HG03159 (cell line): ENCODE results near the gene KRT35.
"Not testable (repeated sequence)": the region's sequence is repeated elsewhere in the genome, so short reads cannot be mapped to it uniquely, and the experiment has no call there.

Experiments used
- ATAC-seq: cut with Tn5 transposase; IDR thresholded peaks from one replicate; pipeline ENCODE4 v1.9.1; 2021; ENCODE audit warnings: mild to moderate bottlenecking, moderate library complexity; ENCODE audit not compliant: unreplicated experiment

Gene KRT35

DNA sequence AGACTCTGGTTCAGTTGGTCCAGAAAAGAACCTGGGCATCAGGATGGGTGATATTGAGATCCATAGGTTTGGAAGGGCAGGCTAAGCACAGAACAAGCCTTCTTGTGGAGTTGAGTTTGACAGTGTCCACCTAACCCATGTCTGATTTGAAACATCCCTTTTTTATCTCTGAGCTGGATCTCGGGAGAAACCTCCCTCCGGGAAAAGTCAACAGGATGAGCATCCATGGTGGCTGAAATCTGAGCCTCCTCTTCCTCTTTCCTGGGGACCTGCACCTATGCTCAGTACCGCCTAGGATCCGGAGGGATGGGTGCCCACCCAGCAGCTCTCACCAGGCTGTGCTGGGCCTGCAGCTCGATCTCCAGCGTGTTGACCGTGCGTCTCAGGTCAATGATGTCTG, 17.2 kb downstream of the KRT35 start:
- ATAC-seq = no peak

DNA sequence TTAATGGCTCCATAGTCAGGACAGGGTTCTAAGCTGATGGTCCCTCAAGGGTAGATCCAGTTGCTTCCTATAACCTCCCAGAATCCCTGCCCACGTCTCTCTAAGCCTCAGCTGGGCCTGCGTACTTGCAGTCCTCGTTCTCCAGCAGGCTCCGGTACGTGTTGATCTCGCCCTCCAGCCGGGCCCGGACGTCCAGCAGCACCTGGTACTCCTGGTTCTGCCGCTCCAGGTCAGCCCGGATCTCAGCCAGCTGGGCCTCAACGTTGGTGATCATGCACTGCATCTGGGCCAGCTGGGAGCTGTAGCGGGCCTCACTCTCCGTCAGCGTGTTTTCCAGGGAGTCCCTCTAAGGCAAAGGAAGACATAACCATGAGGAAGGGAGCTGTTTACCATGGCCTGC, 18.2 kb downstream of the KRT35 start:
- no peak for ATAC-seq

GRCh38 chr17:41457676-41458075, 23.3 kb downstream of the KRT35 start:
- ATAC-seq = no peak

- no peak for ATAC-seq
Observed at GRCh38 chr17:41456204-41456603, 24.7 kb downstream of the KRT35 start.

- ATAC-seq = no peak
Observed at GRCh38 chr17:41455236-41455635, 25.7 kb downstream of the KRT35 start.

DNA sequence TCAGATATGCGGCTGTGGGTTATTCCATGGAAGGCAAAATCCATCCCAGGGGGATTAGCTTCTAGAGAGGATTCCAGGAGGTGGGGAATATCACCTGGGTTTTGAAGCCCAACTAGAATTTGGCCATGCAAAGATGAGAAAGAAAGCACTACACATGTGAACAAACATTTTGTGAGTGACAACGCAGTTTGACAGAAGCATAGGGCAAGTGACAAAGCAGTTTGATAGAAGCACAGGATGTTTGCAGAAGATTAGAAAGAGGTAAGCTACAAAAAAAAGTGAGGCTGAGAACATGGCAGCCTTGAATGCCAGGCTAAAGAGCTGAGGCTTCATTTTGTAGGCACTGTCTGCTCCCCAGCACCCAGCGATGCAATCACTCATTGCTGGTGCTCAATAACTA, 27.9 kb downstream of the KRT35 start:
- ATAC-seq = no peak

DNA sequence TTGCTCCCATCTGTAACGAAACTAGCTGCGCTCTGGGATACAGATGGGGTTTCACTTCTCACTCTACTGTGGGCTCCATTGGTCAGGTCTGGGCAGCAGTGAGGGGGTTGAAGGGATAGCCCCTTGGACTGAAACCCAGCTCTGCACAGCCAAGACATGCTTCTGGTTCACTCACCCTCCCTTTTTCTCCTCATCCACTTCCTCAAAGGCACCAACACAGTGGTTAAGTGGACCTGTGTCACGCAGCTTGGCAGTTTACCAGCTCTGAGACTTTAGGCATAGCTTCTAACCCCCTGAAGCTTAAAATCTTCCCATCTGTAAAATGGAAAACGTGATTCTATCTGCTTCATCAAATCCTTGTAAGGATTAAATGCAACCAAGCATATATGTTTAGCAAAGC, 28.7 kb downstream of the KRT35 start:
- no peak for ATAC-seq

DNA sequence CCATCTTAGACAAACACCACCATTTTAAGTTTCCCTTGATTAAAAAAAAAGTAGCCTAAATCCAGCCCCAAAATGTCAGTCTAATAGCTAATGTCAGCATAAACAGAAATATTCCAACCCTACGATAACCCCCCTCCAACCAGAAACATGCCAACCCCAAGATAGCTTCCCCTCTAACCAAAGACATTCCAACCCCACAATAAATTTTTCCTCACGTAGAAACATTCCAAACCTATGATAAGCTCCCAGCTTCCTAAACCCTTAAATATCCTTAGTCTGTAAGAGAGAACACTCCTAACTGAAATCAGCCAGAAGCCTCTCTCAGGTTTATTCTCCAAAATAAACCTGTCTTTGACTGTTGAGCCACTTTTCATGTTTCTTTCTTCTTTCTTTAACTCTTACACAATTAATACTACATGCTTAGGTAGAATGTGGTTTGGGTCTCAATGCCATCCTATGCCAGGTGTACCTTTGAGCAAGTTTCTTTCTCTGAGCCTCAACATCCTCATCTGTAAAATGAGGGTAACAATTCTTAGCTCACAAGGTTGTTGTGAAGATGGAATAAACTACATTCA, 29.7 kb downstream of the KRT35 start:
- ATAC-seq = no peak

DNA sequence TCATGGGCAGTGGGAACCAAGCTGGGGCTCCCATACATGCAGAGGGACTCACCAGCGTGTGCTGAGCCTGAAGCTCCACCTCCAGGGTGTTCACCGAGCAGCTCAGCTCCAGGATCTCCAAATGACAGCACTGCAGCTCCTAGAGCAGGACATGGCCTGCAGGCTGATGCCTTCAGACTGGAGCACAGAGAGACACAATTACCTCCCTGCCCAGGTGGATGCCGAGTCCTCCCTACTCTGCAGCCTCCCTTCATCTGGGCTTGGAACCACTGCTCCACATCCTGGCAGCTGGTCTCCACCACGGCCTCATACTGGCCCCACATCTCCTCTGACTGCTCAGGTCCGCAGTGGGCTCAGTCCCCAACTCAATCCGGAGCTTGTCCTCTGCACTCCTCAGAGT, 31.9 kb downstream of the KRT35 start:
- no peak for ATAC-seq

DNA sequence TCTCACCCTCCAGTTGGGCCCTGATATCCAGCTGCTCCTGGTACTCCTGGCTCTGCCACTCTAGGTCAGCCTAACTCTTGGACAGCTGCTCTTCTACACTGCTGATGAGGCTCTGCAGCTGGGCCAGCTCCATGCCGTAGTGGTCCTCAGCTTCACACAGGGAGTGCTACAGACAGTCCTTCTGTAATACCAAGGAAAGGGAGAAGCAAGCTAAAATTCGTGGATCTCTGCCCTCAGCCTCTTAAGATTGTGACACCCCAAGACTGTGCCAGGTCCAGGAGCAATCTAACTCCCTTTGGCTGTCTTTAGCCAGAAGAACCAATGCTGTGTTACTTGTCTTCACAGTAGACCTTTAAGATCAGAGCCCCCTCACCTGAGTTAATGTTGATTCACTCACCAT, 32.4 kb downstream of the KRT35 start:
- ATAC-seq = no peak

- ATAC-seq = no peak
Observed at GRCh38 chr17:41446806-41447205, 34.1 kb downstream of the KRT35 start.

- ATAC-seq = no peak
Observed at GRCh38 chr17:41444640-41445039, 36.3 kb downstream of the KRT35 start.

- no peak for ATAC-seq
Observed at GRCh38 chr17:41444186-41444585, 36.8 kb downstream of the KRT35 start.

GRCh38 chr17:41442739-41443138, 38.2 kb downstream of the KRT35 start:
- no peak for ATAC-seq

- no peak for ATAC-seq
Observed at GRCh38 chr17:41440531-41441033, 40.4 kb downstream of the KRT35 start, which contains the start of gene KRT38. Gene KRT38 (minus strand): TSS chr17:41440983. CDS start chr17:41440921, 62 bp downstream.

DNA sequence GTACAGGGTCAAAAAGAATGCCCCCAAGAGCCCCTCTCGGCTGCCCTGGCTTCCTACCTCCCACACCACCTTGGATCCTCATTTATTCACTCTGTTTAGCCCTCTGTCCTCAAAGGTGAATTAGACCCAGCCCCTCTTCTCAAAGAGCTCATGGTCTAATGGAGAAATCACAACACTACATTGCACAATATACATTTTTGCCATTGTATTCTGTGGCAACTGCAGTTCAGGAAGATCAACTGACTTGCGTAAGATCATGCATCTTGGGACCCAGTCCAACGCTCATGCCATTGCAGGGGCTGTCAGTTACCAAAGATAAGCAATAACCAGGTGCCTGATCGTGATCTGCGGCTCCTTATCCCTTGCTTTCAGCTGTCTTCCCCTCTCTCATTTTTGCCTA, 41.6 kb downstream of the KRT35 start:
- ATAC-seq = no peak

DNA sequence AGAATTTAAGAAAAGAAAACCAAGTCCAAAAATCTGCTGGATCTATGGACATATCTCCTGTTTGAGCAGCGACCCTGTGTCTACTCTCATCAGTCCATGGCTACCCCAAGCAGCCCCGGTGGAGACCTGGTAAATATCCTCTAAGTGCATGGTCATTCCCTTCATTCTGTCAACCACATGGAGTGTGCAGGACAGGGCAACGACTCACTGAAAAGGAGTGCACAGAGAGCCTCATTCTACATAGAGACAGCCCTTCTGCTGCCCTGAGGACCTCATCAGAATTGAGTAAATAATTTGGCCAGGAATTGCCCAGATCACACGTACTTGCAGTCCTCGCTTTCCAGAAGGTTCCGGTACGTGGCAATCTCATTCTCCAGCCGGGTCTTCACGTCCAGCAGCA, 43.2 kb downstream of the KRT35 start:
- ATAC-seq = no peak

DNA sequence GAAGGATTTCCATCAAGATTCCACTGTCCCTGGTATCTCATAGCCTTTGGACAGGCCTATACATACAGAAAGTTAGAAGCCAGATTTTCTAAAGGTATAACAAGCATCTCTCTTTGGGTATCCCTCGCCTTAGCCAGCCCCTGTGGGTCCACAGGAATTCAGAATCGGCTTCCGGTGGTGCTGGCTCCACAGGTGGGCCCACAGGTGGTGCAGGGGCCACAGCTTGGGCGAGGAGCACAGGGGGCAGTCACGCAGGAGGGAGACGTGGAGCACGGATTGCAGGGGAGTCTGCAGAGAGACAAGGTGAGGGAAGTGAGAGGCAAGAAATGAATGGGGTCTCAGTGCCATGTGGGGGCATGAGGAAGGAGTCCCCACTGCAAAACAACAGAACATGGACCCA, 43.7 kb downstream of the KRT35 start:
- no peak for ATAC-seq

- ATAC-seq = no peak
Observed at GRCh38 chr17:41434415-41434814, 46.5 kb downstream of the KRT35 start.

- ATAC-seq = no peak
Observed at GRCh38 chr17:41434005-41434404, 46.9 kb downstream of the KRT35 start.

DNA sequence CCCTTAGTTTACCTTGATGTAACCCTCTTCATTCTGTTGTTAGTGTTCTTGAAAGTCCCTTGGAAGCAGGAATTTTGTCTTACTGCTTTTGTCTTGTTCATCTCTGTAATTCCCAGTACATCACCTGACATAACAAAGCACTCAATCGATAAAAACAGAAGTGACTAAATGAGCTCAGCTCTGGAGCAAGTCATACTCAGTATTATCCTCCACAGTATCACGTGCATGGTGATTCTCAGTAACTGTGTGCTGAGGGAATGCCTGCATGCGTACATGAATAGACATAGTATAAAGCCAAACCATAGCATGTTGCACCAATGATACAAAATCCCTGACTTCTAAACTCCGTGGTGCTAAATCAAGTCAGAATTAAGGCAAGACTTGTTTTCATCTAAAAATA, 47.4 kb downstream of the KRT35 start:
- no peak for ATAC-seq

DNA sequence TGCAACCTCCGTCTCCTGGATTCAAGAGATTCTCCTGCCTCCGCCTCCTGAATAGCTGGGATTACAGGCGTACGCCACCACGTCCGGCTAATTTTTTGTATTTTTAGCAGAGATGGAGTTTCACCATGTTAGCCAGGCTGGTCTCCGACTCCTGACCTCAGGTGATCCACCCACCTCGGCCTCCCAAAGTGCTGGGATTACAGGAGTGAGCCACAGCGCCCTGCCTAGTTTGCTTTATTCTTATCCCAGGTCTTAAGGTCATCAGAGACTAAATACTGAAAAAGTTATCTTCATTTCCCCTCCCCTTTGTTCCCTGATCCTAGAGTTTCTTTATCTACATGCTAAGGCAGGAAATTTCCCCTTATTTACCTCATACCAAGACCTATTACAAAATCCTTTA, 50.6 kb downstream of the KRT35 start:
- not testable (repeated sequence) for ATAC-seq

DNA sequence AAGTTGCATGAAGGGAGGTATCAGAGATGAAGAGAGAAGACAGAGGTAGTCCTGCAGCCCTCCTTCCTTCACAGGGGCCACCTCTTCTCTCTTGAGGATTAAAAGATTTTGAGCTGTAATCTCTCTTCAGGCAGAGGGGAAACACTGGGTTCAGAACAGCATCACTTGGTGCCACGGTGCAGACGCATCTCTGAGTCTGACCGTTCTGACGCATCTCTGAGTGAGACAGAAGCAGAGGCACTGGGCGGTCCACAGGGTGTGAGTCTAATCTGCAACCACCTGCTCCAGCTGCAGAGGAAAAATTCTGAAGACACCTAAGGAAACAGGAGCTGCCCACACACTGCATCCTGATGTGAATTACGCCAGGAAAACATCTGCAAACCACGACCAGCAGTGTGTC, 51.3 kb downstream of the KRT35 start:
- ATAC-seq = no peak
